K562 (cell line): Measurements from ENCODE around the gene ROBO1. TPM values are rescaled to one million over a fixed set of nuclear protein-coding genes. Genes with fewer than 3 reads are reported as not detected.

Source experiments
- ATAC-seq: fragments of 200-7000 bp; cut with Tn5 transposase; 3 replicates; pipeline ENCODE4 v1.9.1; 2020; ENCODE audit warnings: moderate library complexity
- BruUV-seq: library from RNA; stranded (reverse); fragments of 400-500 nt; replicated peaks from 2 replicates; lab custom pipeline; 2021; lab: Mats Ljungman, UMichigan
- CTCF ChIA-PET: fragments of 300-600 bp; formaldehyde crosslinking; extraction: SDS; loops from one replicate; lab custom pipeline; 2021; ENCODE audit warnings: low intra/inter-chr PET ratio; lab: Yijun Ruan, JAX
- POLR2A ChIA-PET: fragments of 300-600, 350-650 bp; sonication (Branson Sonifier 250); formaldehyde crosslinking; extraction: SDS; loops from one replicate; lab custom pipeline; 2021; ENCODE audit warnings: antibody characterized with exemption, inconsistent platforms; lab: Yijun Ruan, JAX
- DNase-seq, 4 experiments: peaks; one replicate each; pipeline versions ENCODE4 v3.0.0 to v3.0.0-alpha.2; 2011 to 2018; ENCODE audit warnings: low spot score in 3 of 4, mixed read lengths in 3 of 4; ENCODE audit errors: extremely low read depth in 1 of 4
- FAIRE-seq: peaks from 2 replicates; lab custom pipeline; 2011; peaks lifted over from hg19 to GRCh38; lab: Jason Lieb, UNC
- H2AFZ ChIP-seq: 2 replicates; pipeline ENCODE4 v1.6.0; 2011; ENCODE audit warnings: low read depth, low read length, control low read depth, inconsistent platforms
- H3K27ac ChIP-seq: fragments of 200-600 bp; 3 replicates; pipeline ENCODE4 v1.8.0; 2011; ENCODE audit warnings: low read depth, mild to moderate bottlenecking, control low read depth, inconsistent platforms, low read length, moderate library complexity, mixed read lengths; ENCODE audit errors: extremely low read depth
- H3K27me3 ChIP-seq, 2 experiments: fragments of 300-600 bp in 1 of 2; 2 replicates in 1 of 2; 3 replicates in 1 of 2; pipeline versions ENCODE4 v1.6.0 to v1.8.0; 2011; ENCODE audit warnings: inconsistent platforms in 2 of 2, low read length in 2 of 2, mild to moderate bottlenecking in 1 of 2, mixed read lengths in 1 of 2, moderate library complexity in 1 of 2; ENCODE audit not compliant: control insufficient read depth in 2 of 2, insufficient read depth in 2 of 2
- H3K36me3 ChIP-seq: fragments of 300-600 bp; 3 replicates; pipeline ENCODE4 v1.8.0; 2011; ENCODE audit warnings: mild to moderate bottlenecking, low read length, inconsistent platforms; ENCODE audit not compliant: control insufficient read depth, insufficient read depth
- H3K4me1 ChIP-seq, 2 experiments: fragments of 200-600 bp in 1 of 2; replicated peaks in 1 of 2; 2 replicates in 1 of 2; 3 replicates in 1 of 2; pipeline versions ENCODE4 v1.5.1 to v1.8.0; 2011; ENCODE audit warnings: inconsistent platforms in 2 of 2, low read length in 2 of 2, mild to moderate bottlenecking in 1 of 2, mixed read lengths in 1 of 2, moderate library complexity in 1 of 2; ENCODE audit not compliant: control insufficient read depth in 2 of 2, insufficient read depth in 2 of 2
- H3K4me2 ChIP-seq: 2 replicates; pipeline ENCODE4 v1.6.1; 2011; ENCODE audit warnings: low read length, control low read depth, inconsistent platforms, mixed read lengths; ENCODE audit not compliant: insufficient read depth
- H3K4me3 ChIP-seq: fragments of 200-600 bp; sonication (generic), shearing (Covaris generic); 2 replicates; pipeline ENCODE4 v1.5.1; 2016; ENCODE audit warnings: control low read depth, inconsistent platforms
- H3K79me2 ChIP-seq: fragments of 200-600 bp; 3 replicates; pipeline ENCODE4 v1.8.0; 2011; ENCODE audit warnings: low read length, inconsistent platforms; ENCODE audit not compliant: control insufficient read depth, insufficient read depth
- H3K9ac ChIP-seq, 2 experiments: 2 replicates each; pipeline versions ENCODE4 v1.6.0 to v1.6.1; 2011; ENCODE audit warnings: low read depth in 2 of 2, low read length in 2 of 2, control low read depth in 1 of 2, inconsistent platforms in 1 of 2, mild to moderate bottlenecking in 1 of 2, mixed read lengths in 1 of 2; ENCODE audit not compliant: insufficient read depth in 1 of 2
- H3K9me1 ChIP-seq: one replicate; pipeline ENCODE4 v1.6.0; 2011; ENCODE audit warnings: inconsistent platforms, mild to moderate bottlenecking, low read length, moderate library complexity; ENCODE audit not compliant: control insufficient read depth, insufficient read depth
- H3K9me3 ChIP-seq: replicated peaks from 2 replicates; pipeline ENCODE4 v1.5.1; 2011; ENCODE audit warnings: low read depth, low read length, inconsistent platforms; ENCODE audit not compliant: control insufficient read depth, insufficient read depth
- H4K20me1 ChIP-seq: replicated peaks from 2 replicates; pipeline ENCODE4 v1.6.1; 2011; ENCODE audit warnings: low read length, inconsistent platforms, mixed read lengths; ENCODE audit not compliant: control insufficient read depth, insufficient read depth
- DNMT1 ChIP-seq: fragments of 450-650 bp; IDR thresholded peaks from 2 replicates; pipeline ENCODE4 v1.6.1; 2016; ENCODE audit warnings: antibody characterized with exemption, mild to moderate bottlenecking
- KLF13 ChIP-seq: fragments of 450-650 bp; IDR thresholded peaks from 2 replicates; pipeline ENCODE4 v1.6.1; 2016; ENCODE audit warnings: missing genetic modification characterization, low read depth, mild to moderate bottlenecking, missing compliant biosample characterization, moderate library complexity, borderline replicate concordance
- MCM3 ChIP-seq: fragments of 450-650 bp; IDR thresholded peaks from 2 replicates; pipeline ENCODE4 v1.6.1; 2016
- NCOA2 ChIP-seq, 2 experiments: fragments of 450-650 bp; IDR thresholded peaks; 2 replicates each; pipeline ENCODE4 v1.6.1; 2018; ENCODE audit warnings: mild to moderate bottlenecking in 2 of 2, moderate library complexity in 1 of 2; ENCODE audit not compliant: partially characterized antibody in 2 of 2
- NFIX ChIP-seq: fragments of 250-450 bp; sonication (Bioruptor Pico); IDR thresholded peaks from 2 replicates; pipeline ENCODE4 v1.4.0; 2020; ENCODE audit warnings: low read depth, mild to moderate bottlenecking, moderate library complexity
- NRF1 ChIP-seq, 2 experiments: fragments of 450-650 bp; IDR thresholded peaks in 1 of 2; conservative IDR thresholded peaks in 1 of 2; 2 replicates each; pipeline ENCODE4 v1.6.1; 2014; ENCODE audit warnings: mild to moderate bottlenecking in 2 of 2
- RAD51 ChIP-seq: fragments of 450-650 bp; IDR thresholded peaks from 2 replicates; pipeline ENCODE4 v1.7.1; 2016; ENCODE audit warnings: low read depth, mild to moderate bottlenecking, borderline replicate concordance
- RCOR1 ChIP-seq, 2 experiments: IDR thresholded peaks; 2 replicates each; pipeline ENCODE4 v1.6.1; 2012; ENCODE audit warnings: low read depth in 2 of 2, low read length in 2 of 2, borderline replicate concordance in 1 of 2, improper control_type of control experiment in 1 of 2
- SMAD2 ChIP-seq: fragments of 150-350 bp; IDR thresholded peaks from 2 replicates; pipeline ENCODE4 v1.6.1; 2014; ENCODE audit warnings: low read depth, mild to moderate bottlenecking, low read length
- STAG1 ChIP-seq: sonication (generic); formaldehyde crosslinking; IDR thresholded peaks from 2 replicates; pipeline ENCODE4 v1.5.0; 2020; ENCODE audit warnings: missing genetic modification reagents, borderline replicate concordance
- TARDBP ChIP-seq: fragments of 450-650 bp; IDR thresholded peaks from 2 replicates; pipeline ENCODE4 v1.6.1; 2016
- ZKSCAN8 ChIP-seq: fragments of 200-800 bp; sonication (Bioruptor generic); IDR thresholded peaks from 2 replicates; pipeline ENCODE4 v1.6.1; 2016; ENCODE audit warnings: missing genetic modification characterization, missing compliant biosample characterization
- ZNF444 ChIP-seq: fragments of 250-450 bp; sonication (Bioruptor Pico); IDR thresholded peaks from 2 replicates; pipeline ENCODE4 v1.4.0; 2020; ENCODE audit warnings: mild to moderate bottlenecking, moderate library complexity
- ZNF589 ChIP-seq: fragments of 200-800 bp; sonication (Bioruptor generic); IDR thresholded peaks from 2 replicates; pipeline ENCODE4 v1.6.1; 2016; ENCODE audit warnings: low read depth, missing genetic modification characterization, missing compliant biosample characterization
- WGBS: fragments of 100-300 bp; shearing (Covaris generic); methylation state at CpG from one replicate; pipeline ENCODE4 v1.1.6; 2016; ENCODE audit warnings: low coverage, mixed read lengths; ENCODE audit not compliant: insufficient coverage; ENCODE audit errors: missing lambda C conversion rate; 5-methylcytosine and 5-hydroxymethylcytosine counted together
- in situ Hi-C: fragments of 300-500 bp; cut with MboI; formaldehyde crosslinking; loops from 4 replicates; pipeline ENCODE4 v1.15.0; 2018; ENCODE audit warnings: inconsistent platforms, mixed read lengths
- intact Hi-C: fragments of 100-400 bp; cut with micrococcal nuclease; formaldehyde crosslinking; loops from 2 replicates; pipeline ENCODE4 v1.14.2; 2022
- polyA plus RNA-seq, 8 experiments: library from polyadenylated mRNA; depleted of rRNA in 4 of 8; stranded (reverse) in 5 of 8; unstranded in 3 of 8; fragments of >200 nt; fragmentation: Nextera tagmentation in 2 of 8; fragmentation: Illumina TruSeq in 1 of 8; extraction: Ambion mirVana in 2 of 8; extraction: Trizol in 1 of 8; gene quantifications; 2 replicates each; pipeline versions ENCODE4 v1.2.1 to v1.2.3, GENCODE V29; 2011 to 2014; ENCODE audit warnings: inconsistent platforms in 1 of 8, missing spikeins in 1 of 8
- total RNA-seq, 7 experiments: library from RNA; depleted of rRNA in 6 of 7; stranded (reverse); fragments of >200 nt in 6 of 7; fragmentation: Illumina TruSeq in 2 of 7; extraction: Trizol in 2 of 7; gene quantifications; 2 replicates each; pipeline versions ENCODE4 v1.2.1 to v1.2.3, GENCODE V29; 2011 to 2021; ENCODE audit warnings: low replicate concordance in 1 of 7
- TF ChIP-seq, protein P1 (sequence below), 2 experiments: fragments of 450-650 bp in 1 of 2; IDR thresholded peaks; 2 replicates each; pipeline ENCODE4 v1.6.1; 2011 to 2017; ENCODE audit warnings: low read depth in 2 of 2, antibody characterized with exemption in 1 of 2, borderline replicate concordance in 1 of 2, low read length in 1 of 2, mild to moderate bottlenecking in 1 of 2, mixed read lengths in 1 of 2; ENCODE audit not compliant: control insufficient read depth in 1 of 2
- TF ChIP-seq, protein P2 (sequence below): fragments of 450-650 bp; formaldehyde crosslinking; IDR thresholded peaks from 2 replicates; pipeline ENCODE4 v1.4.0; 2020; ENCODE audit warnings: mild to moderate bottlenecking, moderate library complexity
- TF ChIP-seq, protein P3 (sequence below), 2 experiments: fragments of 450-650 bp in 1 of 2; sonication (generic) in 1 of 2; formaldehyde crosslinking in 1 of 2; IDR thresholded peaks in 1 of 2; conservative IDR thresholded peaks in 1 of 2; 2 replicates each; pipeline versions ENCODE4 v1.6.1 to v1.8.1; 2016 to 2023; ENCODE audit warnings: mild to moderate bottlenecking in 2 of 2, moderate library complexity in 2 of 2, inconsistent platforms in 1 of 2, missing genetic modification reagents in 1 of 2

ROBO1 gene
- total and polyA plus RNA-seq, 9 of the 15 experiments (the other 6 are each of a cell fraction or from before 2014, with no cell fraction given), result 0.01 to 0.53 (median 0.17) TPM; not detected in 5

DNA sequence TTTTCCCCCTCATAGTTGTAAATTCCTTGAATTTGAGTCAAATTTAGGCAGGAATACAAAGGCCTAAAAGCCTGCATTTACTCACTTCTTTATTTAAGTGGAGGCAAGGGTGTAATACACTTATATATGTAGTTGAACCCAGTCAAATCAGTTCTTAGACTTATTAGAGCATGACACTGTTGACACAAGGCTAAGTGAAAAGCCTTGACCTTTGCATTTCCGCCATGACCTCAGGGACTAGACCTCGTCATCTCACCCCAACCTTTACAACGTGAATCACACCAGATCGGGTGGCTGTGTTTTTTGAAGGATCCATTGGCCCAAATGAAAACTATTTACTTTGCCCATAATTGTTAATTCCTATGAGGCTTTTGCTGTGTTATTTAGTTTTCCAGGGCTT, 774.4 kb downstream of the ROBO1 start (continued):
- TF ChIP-seq, protein P1, sequence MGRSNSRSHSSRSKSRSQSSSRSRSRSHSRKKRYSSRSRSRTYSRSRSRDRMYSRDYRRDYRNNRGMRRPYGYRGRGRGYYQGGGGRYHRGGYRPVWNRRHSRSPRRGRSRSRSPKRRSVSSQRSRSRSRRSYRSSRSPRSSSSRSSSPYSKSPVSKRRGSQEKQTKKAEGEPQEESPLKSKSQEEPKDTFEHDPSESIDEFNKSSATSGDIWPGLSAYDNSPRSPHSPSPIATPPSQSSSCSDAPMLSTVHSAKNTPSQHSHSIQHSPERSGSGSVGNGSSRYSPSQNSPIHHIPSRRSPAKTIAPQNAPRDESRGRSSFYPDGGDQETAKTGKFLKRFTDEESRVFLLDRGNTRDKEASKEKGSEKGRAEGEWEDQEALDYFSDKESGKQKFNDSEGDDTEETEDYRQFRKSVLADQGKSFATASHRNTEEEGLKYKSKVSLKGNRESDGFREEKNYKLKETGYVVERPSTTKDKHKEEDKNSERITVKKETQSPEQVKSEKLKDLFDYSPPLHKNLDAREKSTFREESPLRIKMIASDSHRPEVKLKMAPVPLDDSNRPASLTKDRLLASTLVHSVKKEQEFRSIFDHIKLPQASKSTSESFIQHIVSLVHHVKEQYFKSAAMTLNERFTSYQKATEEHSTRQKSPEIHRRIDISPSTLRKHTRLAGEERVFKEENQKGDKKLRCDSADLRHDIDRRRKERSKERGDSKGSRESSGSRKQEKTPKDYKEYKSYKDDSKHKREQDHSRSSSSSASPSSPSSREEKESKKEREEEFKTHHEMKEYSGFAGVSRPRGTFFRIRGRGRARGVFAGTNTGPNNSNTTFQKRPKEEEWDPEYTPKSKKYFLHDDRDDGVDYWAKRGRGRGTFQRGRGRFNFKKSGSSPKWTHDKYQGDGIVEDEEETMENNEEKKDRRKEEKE (IDR thresholded peaks at IDR 0.05; ENCODE audit: borderline replicate concordance in 1 of 2, control insufficient read depth in 1 of 2, low read depth in 2 of 2, low read length in 1 of 2), result no peak
- no peak for TF ChIP-seq KLF13 (tag)
- TF ChIP-seq, all 486 proteins: peak for 0

DNA sequence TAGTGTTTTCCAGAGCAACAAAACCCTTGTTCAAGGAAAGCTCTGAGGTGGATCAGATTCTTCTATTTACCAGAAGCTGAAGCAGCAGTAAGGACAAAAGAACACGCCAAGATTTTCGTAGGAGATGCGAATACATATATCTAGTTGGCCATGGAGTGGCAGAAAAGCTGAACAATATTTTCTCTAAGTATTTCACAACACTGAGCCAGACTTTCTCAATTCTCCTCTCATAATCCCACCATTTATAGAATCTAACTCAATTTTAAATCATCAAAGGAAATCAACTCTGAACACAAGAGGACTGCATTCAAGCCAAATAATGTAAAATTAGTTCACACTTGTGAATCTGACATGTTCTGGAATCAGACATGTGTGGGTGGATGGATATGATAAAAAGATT, 775.0 kb downstream of the ROBO1 start:
- in situ Hi-C loops, result no loop called here
- Histone ChIP-seq H3K27me3 (no peaks in the 10 kb centered on the region), H4K20me1 (no peaks in the 10 kb centered on the region), H3K4me2 (no peak overlapping the region), H3K79me2 (no peaks in the 10 kb centered on the region), H3K9me3 (no peaks in the 10 kb centered on the region), H3K4me1 (no peaks in the 10 kb centered on the region), H3K36me3 (no peaks in the 10 kb centered on the region), H2AFZ (no peak overlapping the region), H3K27ac (no peak overlapping the region), H3K9ac (no peak overlapping the region), H3K4me3 (no peak overlapping the region), H3K9me1 (no peaks in the 10 kb centered on the region)
- POLR2A ChIA-PET, result no interaction called here
- DNase-seq, result no peak
- WGBS, result 0% methylated on average over 3 of the region's 3 CpGs
- CTCF ChIA-PET, result no interaction called here
- FAIRE-seq, result no peak
- ATAC-seq, result no peak
- intact Hi-C loops, result no loop called here
- no TSS peak for BruUV-seq
- TF ChIP-seq ZNF589 (no peak), NRF1 (conservative IDR thresholded peaks at IDR 0.05 in 1 of 2, IDR thresholded peaks at IDR 0.05 in 1 of 2) (no peak), RAD51 (no peak), TARDBP (no peak), ZNF444 (CRISPR knock-in tag) (no peak), DNMT1 (no peak), ZKSCAN8 (CRISPR knock-in tag) (no peak), NFIX (CRISPR knock-in tag) (no peak), STAG1 (no peak), MCM3 (no peak), NCOA2 (IDR thresholded peaks at IDR 0.05; ENCODE audit: partially characterized antibody in 2 of 2) (no peak), RCOR1 (IDR thresholded peaks at IDR 0.05; ENCODE audit: borderline replicate concordance in 1 of 2, low read depth in 2 of 2, low read length in 2 of 2) (no peak), SMAD2 (no peak)
- TF ChIP-seq, protein P2, sequence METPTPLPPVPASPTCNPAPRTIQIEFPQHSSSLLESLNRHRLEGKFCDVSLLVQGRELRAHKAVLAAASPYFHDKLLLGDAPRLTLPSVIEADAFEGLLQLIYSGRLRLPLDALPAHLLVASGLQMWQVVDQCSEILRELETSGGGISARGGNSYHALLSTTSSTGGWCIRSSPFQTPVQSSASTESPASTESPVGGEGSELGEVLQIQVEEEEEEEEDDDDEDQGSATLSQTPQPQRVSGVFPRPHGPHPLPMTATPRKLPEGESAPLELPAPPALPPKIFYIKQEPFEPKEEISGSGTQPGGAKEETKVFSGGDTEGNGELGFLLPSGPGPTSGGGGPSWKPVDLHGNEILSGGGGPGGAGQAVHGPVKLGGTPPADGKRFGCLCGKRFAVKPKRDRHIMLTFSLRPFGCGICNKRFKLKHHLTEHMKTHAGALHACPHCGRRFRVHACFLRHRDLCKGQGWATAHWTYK, result no peak
- TF ChIP-seq, protein P3, sequence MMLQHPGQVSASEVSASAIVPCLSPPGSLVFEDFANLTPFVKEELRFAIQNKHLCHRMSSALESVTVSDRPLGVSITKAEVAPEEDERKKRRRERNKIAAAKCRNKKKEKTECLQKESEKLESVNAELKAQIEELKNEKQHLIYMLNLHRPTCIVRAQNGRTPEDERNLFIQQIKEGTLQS (IDR thresholded peaks at IDR 0.05), result no peak
- TF ChIP-seq, protein P3 (CRISPR knock-in tag; conservative IDR thresholded peaks at IDR 0.05), result no peak
